ENCODE measurements around the gene PTPRN2. TPM values are rescaled to one million over a fixed set of nuclear protein-coding genes. Genes with fewer than 3 reads are reported as not detected.

PTPRN2 gene
- total and polyA plus RNA-seq, 2 donors (not counting 1 experiment from before 2014, with no cell fraction given), result 0.54 to 1.2 TPM

DNA sequence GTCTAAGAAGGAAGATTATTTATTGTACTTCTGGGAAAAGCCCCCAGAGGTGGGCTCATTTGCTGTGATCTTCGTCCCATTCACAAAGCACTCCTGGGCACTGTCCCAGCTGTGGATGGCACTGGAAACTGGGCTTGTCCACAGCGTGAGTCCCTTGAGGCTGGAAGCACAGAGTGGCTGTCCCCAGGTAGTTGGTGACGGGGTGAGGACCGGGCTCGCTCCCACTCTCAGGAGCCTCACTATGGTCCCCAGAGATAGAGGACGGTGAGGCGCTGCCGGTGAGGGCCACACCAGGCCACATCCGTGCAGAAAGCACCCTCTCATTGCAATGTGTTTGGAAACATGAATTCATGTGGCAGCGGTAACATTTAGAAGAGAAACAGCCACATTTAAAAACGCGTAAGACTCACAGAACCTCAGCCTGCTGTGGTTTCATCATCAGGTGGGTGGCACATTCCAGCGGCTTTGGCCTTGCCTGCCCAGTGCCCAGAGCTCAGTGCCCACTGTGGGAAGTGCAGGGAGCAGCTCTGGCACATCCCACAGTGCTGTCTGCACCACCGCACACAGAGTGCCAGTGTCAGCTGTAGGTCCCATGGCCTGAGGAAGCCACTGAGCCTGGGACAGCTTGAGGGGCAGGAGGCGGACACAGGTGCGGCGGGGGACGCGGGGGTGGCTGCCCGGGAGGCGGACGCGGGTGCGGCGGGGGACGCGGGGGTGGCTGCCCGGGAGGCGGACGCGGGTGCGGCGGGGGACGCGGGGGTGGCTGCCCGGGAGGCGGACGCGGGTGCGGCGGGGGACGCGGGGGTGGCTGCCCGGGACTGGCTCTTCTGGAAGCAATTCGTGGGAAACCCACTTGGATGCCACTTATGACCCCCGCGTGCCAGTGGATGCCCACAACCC is 801.0 kb downstream of the PTPRN2 start:
- Histone ChIP-seq H3K27me3 (ENCODE audit: control insufficient read depth, insufficient read depth, low read length) (no peaks in the 10 kb centered on the region), H2AFZ (ENCODE audit: low read length) (no peak overlapping the region), H3K9me3 (ENCODE audit: control insufficient read depth, insufficient read depth, low read depth, low read length) (no peaks in the 10 kb centered on the region), H3K79me2 (ENCODE audit: control insufficient read depth, insufficient read depth, low read length) (no peaks in the 10 kb centered on the region), H3K36me3 (ENCODE audit: control insufficient read depth, insufficient read depth, low read length) (no peaks in the 10 kb centered on the region), H4K20me1 (ENCODE audit: control insufficient read depth, extremely low read depth, insufficient read depth, low read length) (no peaks in the 10 kb centered on the region), H3K9ac (ENCODE audit: insufficient read depth, low read length) (no peak overlapping the region), H3K4me3 (replicated peaks in 1 of 4; ENCODE audit: control extremely low read depth in 1 of 4, insufficient read depth in 1 of 4, low read depth in 3 of 4, low read length in 4 of 4) (no peak overlapping the region), H3K27ac (ENCODE audit: insufficient read depth, low read length) (no peak overlapping the region), H3K4me2 (ENCODE audit: extremely low read depth, insufficient read depth, low read length) (no peak overlapping the region), H3K4me1 (ENCODE audit: control insufficient read depth, extremely low read depth, insufficient read depth, low read length) (no peaks in the 10 kb centered on the region)
- DNase-seq (ENCODE audit: low read depth in 2 of 2), result no peak
- no peak for TF ChIP-seq EZH2 (IDR thresholded peaks at IDR 0.05; ENCODE audit: low read length, missing control alignments)
- no peak for TF ChIP-seq CTCF (conservative IDR thresholded peaks at IDR 0.05 in 1 of 2, IDR thresholded peaks at IDR 0.05 in 1 of 2; ENCODE audit: low read depth in 1 of 2, low read length in 2 of 2)

GRCh38 chr7:157785486-157786186 is 802.0 kb downstream of the PTPRN2 start:
- TF ChIP-seq CTCF (conservative IDR thresholded peaks at IDR 0.05 in 1 of 2, IDR thresholded peaks at IDR 0.05 in 1 of 2; ENCODE audit: low read depth in 1 of 2, low read length in 2 of 2) (no peak), EZH2 (IDR thresholded peaks at IDR 0.05; ENCODE audit: low read length, missing control alignments) (no peak)
- H3K9me3 ChIP-seq (ENCODE audit: control insufficient read depth, insufficient read depth, low read depth, low read length), result no peaks in the 10 kb centered on the region

GRCh38 chr7:157784979-157785441 is 802.6 kb downstream of the PTPRN2 start:
- H4K20me1 ChIP-seq (ENCODE audit: control insufficient read depth, extremely low read depth, insufficient read depth, low read length), result no peaks in the 10 kb centered on the region
- no peak overlapping the region for H3K4me3 ChIP-seq (replicated peaks in 1 of 4; ENCODE audit: control extremely low read depth in 1 of 4, insufficient read depth in 1 of 4, low read depth in 3 of 4, low read length in 4 of 4)
- H3K79me2 ChIP-seq (ENCODE audit: control insufficient read depth, insufficient read depth, low read length), result no peaks in the 10 kb centered on the region
- no peaks in the 10 kb centered on the region for H3K36me3 ChIP-seq (ENCODE audit: control insufficient read depth, insufficient read depth, low read length)
- peak in 1 of 2 donors; percentile 39 for DNase-seq (ENCODE audit: low read depth in 2 of 2)
- H3K4me2 ChIP-seq (ENCODE audit: extremely low read depth, insufficient read depth, low read length), result no peak overlapping the region
- H3K27me3 ChIP-seq (ENCODE audit: control insufficient read depth, insufficient read depth, low read length), result no peaks in the 10 kb centered on the region
- H3K4me1 ChIP-seq (ENCODE audit: control insufficient read depth, extremely low read depth, insufficient read depth, low read length), result no peaks in the 10 kb centered on the region
- no peak overlapping the region for H3K27ac ChIP-seq (ENCODE audit: insufficient read depth, low read length)
- H3K9me3 ChIP-seq (ENCODE audit: control insufficient read depth, insufficient read depth, low read depth, low read length), result no peaks in the 10 kb centered on the region
- H2AFZ ChIP-seq (ENCODE audit: low read length), result no peak overlapping the region
- no peak for TF ChIP-seq CTCF (conservative IDR thresholded peaks at IDR 0.05 in 1 of 2, IDR thresholded peaks at IDR 0.05 in 1 of 2; ENCODE audit: low read depth in 1 of 2, low read length in 2 of 2)
- no peak for TF ChIP-seq EZH2 (IDR thresholded peaks at IDR 0.05; ENCODE audit: low read length, missing control alignments)
- no peak overlapping the region for H3K9ac ChIP-seq (ENCODE audit: insufficient read depth, low read length)

More at GRCh38 chr7:157785486-157786186, 802.0 kb downstream of the PTPRN2 start:
- Histone ChIP-seq H3K36me3 (ENCODE audit: control insufficient read depth, insufficient read depth, low read length) (no peaks in the 10 kb centered on the region), H3K4me1 (ENCODE audit: control insufficient read depth, extremely low read depth, insufficient read depth, low read length) (no peaks in the 10 kb centered on the region), H4K20me1 (ENCODE audit: control insufficient read depth, extremely low read depth, insufficient read depth, low read length) (no peaks in the 10 kb centered on the region), H3K4me2 (ENCODE audit: extremely low read depth, insufficient read depth, low read length) (no peak overlapping the region), H3K79me2 (ENCODE audit: control insufficient read depth, insufficient read depth, low read length) (no peaks in the 10 kb centered on the region), H3K9ac (ENCODE audit: insufficient read depth, low read length) (no peak overlapping the region), H3K27me3 (ENCODE audit: control insufficient read depth, insufficient read depth, low read length) (no peaks in the 10 kb centered on the region), H3K4me3 (replicated peaks in 1 of 4; ENCODE audit: control extremely low read depth in 1 of 4, insufficient read depth in 1 of 4, low read depth in 3 of 4, low read length in 4 of 4) (no peak overlapping the region), H2AFZ (ENCODE audit: low read length) (no peak overlapping the region), H3K27ac (ENCODE audit: insufficient read depth, low read length) (no peak overlapping the region)
- DNase-seq (ENCODE audit: low read depth in 2 of 2), result no peak

Data from fibroblast of lung (primary cell).